DLD1 (cell line): ENCODE measurements around the gene KRTAP12-4.
"Not testable (repeated sequence)": the region's sequence is repeated elsewhere in the genome, so short reads cannot be mapped to it uniquely, and the experiment has no call there.

ENCODE experiments used
- in situ Hi-C: cut with HindIII; loops from 2 replicates; pipeline ENCODE4 v1.10.0; 2017; ENCODE audit warnings: low sequenced_read_pairs

The KRTAP12-4 gene

GRCh38 chr21:44657635-44658540 lies 3.4 kb upstream of the KRTAP12-4 start, which contains the start of gene KRTAP12-3:
TSS of gene KRTAP12-3 (plus strand) at chr21:44657932. CDS start at chr21:44657980, 48 bp downstream.
- in situ Hi-C loops = no loop called here

DNA sequence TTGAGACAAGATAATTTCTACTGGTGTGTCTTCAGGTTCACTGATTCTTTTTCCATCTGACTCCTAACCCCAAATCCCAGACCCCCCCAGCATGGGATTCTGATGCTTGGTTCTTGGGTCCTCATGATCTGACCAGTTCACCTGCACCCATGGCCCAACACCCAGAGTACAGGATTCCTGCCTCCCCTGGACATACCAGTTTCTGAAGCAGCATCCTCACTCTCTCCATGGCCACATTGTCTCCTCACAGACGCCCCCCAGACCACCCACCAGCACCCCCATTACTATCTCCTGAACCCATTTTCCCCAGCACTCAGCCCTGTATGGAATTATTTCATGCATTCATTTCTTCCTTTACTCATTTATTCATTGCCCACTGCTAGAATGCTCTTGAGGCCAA lies 2.4 kb upstream of the KRTAP12-4 start:
- in situ Hi-C loops = no loop called here

DNA sequence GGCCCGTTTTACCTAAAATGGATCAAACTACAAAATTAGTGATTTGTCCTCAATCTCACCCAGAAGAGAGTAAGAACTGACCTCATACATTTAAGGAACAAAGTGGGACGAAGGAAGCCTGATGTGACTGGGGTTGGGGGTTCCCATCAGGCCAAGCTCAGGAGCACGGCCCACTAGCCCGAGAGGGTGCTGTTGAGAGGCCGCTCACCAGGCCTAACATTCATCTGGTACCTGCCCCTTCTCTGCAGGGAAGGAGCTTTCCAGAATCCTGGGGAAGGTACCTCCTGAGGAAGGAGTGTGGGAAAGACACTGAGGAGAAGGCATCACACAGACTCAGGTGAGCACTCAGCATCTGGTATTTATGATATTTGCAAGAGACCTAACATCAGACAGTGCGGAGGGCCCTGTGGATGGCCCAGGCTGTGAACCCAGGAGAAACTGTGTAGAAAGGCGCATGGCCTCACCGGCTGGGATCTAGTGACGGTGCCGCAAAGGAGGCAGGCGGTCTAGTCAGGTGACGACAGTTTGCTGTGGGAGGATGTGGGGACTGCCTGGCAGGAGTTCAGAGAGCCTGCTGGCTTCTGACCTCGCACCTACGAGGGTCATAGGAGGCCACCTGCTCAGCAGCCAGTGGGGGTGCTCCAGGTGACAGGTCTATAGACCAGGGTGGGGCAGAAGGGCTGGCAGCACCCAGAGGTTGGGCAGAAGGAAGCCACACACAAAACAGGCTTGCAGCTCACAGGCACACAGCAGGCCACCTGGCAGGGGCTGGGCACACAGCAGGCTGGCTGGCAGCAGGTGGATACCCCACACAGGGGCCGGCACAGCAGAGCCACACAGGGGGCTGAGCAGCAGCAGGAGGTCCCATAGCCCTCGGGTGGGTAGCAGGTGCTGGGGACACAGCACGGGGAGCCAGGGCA lies 543 bp downstream of the KRTAP12-4 start:
- in situ Hi-C loops = no loop called here

DNA sequence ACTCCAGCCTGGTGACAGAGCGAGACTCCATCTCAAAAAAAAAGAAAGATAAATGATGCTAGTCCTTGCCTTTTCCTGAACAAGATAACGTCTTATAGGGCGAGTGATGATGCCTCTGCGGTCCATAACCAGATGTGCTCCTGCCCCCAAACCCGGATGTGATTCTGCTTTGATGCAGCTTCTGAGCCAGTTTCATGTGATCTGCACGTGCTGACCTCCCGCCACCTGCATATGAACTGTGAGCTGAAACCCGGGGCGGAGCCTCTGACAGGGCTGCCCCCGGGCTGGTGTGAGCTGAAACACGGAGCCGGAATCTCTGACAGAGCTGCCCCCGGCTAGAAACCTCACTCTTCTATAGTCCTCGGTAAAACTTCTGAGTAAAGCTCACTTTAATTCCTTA lies 1.3 kb downstream of the KRTAP12-4 start:
- in situ Hi-C loops = no loop called here

GRCh38 chr21:44650973-44651675 lies 3.3 kb downstream of the KRTAP12-4 start:
- in situ Hi-C loops = no loop called here

- in situ Hi-C loops = no loop called here
These were observed 4.0 kb downstream of the KRTAP12-4 start for GRCh38 chr21:44650265-44650972.

GRCh38 chr21:44649521-44650100 lies 4.8 kb downstream of the KRTAP12-4 start:
- in situ Hi-C loops = no loop called here

GRCh38 chr21:44648557-44649311 lies 5.7 kb downstream of the KRTAP12-4 start:
- in situ Hi-C loops = no loop called here

GRCh38 chr21:44647222-44647552 lies 7.3 kb downstream of the KRTAP12-4 start:
- in situ Hi-C loops = no loop called here

- in situ Hi-C loops = not testable (repeated sequence)
These were observed 7.9 kb downstream of the KRTAP12-4 start, which contains the start of gene KRTAP10-11 for GRCh38 chr21:44646366-44647221. TSS of gene KRTAP10-11 (plus strand) at chr21:44646414. CDS start at chr21:44646459, 45 bp downstream.

GRCh38 chr21:44644878-44645277 lies 9.6 kb downstream of the KRTAP12-4 start:
- in situ Hi-C loops = no loop called here

DNA sequence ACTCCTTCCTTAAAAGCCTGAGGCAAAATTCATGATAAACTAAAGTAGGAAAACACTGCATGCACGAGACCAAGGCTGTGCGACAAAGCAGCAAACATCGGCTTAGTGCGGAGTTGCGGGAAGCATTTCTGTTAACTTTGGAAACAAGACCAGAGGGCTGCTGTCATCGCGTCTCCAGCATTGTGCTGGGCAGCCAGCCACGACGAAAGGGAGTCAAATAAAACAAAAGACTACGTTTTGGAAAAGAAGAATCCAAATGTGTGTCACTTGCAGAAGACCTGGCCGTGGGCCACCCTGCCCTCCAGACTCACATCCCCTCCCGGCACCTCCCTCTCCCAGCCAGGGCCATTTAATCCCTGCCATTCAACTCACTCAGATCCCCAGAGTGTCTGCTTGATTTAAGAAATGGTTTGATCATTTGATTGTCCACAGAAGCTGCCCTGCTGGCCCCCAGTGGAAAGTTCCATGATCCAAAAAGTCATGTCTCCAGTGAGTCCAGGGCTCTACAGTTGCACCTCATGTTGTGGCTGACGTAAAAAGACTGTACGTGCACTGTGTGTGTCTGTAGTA lies 10.6 kb downstream of the KRTAP12-4 start:
- in situ Hi-C loops = no loop called here

- in situ Hi-C loops = no loop called here
These were observed 13.7 kb downstream of the KRTAP12-4 start for GRCh38 chr21:44640761-44641160.

DNA sequence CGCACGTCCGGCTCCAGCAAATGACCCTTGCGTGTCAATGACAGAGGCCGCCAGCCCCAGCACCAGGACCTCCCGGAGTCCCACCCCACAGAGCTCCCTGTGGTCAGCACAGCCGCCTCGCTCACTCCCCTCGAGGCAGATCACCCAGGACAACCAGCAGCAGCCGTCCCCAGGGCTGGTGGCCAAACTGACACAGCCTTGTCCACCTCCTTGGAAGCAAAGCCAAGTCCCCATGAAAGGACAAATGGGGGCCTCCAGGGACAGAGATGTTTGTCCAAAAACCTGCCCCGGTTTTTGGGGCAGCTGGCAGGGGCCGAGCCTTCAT lies 15.2 kb downstream of the KRTAP12-4 start:
- in situ Hi-C loops = no loop called here

DNA sequence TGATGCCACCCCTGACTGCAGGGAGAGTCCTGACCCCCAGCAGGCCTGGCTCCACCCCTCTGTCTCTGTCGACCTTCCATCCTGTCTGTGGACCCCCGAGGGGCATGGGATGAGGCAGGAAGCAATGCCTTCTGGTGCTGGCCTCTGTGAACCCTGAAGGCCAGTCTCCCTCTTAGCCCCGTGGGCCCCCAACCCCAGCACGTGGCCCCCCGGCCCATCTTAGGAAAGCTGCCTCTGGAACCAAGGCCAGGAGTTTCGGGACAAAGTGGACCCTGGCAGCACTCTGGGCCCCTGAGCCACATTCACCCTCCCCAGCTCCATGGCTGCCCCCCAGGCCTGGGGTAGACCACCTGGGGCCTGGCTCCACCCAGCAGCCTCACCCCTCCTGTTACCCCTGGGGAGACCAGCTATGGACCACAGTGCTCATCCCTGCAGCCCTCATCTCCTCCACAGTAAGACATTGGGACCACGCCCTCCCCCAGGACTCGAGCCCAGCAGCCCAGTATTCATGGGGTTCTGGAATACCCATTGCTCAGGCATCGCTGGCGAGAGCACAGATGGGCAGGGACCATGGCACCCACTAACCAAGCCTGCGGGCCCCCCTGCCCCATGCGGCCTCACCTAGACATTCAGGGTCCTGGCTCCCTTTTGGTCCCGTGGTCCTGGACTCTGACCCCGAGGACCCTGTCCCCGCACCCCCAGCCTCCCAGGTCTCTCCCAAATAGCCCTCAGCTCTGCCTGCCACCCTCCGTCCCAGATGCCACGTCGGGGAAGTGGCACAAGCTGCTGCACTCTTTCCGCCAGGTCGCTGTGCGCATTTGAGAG lies 15.7 kb downstream of the KRTAP12-4 start:
- in situ Hi-C loops = not testable (repeated sequence)

GRCh38 chr21:44637851-44638348 lies 16.6 kb downstream of the KRTAP12-4 start:
- in situ Hi-C loops = not testable (repeated sequence)
